Osteocyte (in vitro differentiated cells): Measurements from ENCODE around the gene PHRF1. TPM values are rescaled to one million over a fixed set of nuclear protein-coding genes. Genes with fewer than 3 reads are reported as not detected.

ENCODE experiments used
- DNase-seq: peaks from one replicate; pipeline ENCODE4 v3.0.0; 2021; ENCODE audit warnings: mixed read lengths; ENCODE audit not compliant: unreplicated experiment; ENCODE audit errors: extremely low spot score
- H3K27ac Mint-ChIP-seq: one replicate; pipeline ENCODE4 v1.8.0; 2021; ENCODE audit warnings: mild to moderate bottlenecking, mixed read lengths; ENCODE audit not compliant: unreplicated experiment
- H3K27me3 Mint-ChIP-seq: one replicate; pipeline ENCODE4 v1.8.0; 2021; ENCODE audit warnings: mixed read lengths; ENCODE audit not compliant: unreplicated experiment
- H3K36me3 Mint-ChIP-seq: one replicate; pipeline ENCODE4 v1.8.0; 2021; ENCODE audit warnings: mixed read lengths; ENCODE audit not compliant: unreplicated experiment
- H3K4me1 Mint-ChIP-seq: one replicate; pipeline ENCODE4 v1.8.0; 2021; ENCODE audit warnings: mixed read lengths; ENCODE audit not compliant: unreplicated experiment
- H3K4me3 Mint-ChIP-seq: one replicate; pipeline ENCODE4 v1.8.0; 2021; ENCODE audit warnings: mild to moderate bottlenecking, moderate library complexity, mixed read lengths; ENCODE audit not compliant: unreplicated experiment
- H3K9me3 Mint-ChIP-seq: one replicate; pipeline ENCODE4 v1.8.0; 2021; ENCODE audit warnings: mixed read lengths; ENCODE audit not compliant: unreplicated experiment
- CTCF ChIP-seq: fragments of 200-600 bp; sonication (generic); IDR thresholded peaks from 2 replicates; pipeline ENCODE4 v1.5.0; 2021; ENCODE audit warnings: antibody characterized with exemption, mild to moderate bottlenecking, moderate library complexity
- total RNA-seq: library from RNA; stranded (reverse); gene quantifications from 2 replicates; pipeline ENCODE4 v1.2.1, GENCODE V29; 2021

Gene PHRF1
- total RNA-seq, 1 donor from 2014 or later = 31.5 TPM

- Mint-ChIP-seq H3K36me3 (peaks cover 33% of the 10 kb centered on the region), H3K4me3 (no peak overlapping the region), H3K9me3 (no peaks in the 10 kb centered on the region), H3K4me1 (peaks cover 2% of the 10 kb centered on the region), H3K27ac (no peak overlapping the region), H3K27me3 (no peaks in the 10 kb centered on the region)
- TF ChIP-seq CTCF = no peak
- no peak for DNase-seq
Measured at GRCh38 chr11:608791-609251, 32.6 kb downstream of the PHRF1 start.

DNA sequence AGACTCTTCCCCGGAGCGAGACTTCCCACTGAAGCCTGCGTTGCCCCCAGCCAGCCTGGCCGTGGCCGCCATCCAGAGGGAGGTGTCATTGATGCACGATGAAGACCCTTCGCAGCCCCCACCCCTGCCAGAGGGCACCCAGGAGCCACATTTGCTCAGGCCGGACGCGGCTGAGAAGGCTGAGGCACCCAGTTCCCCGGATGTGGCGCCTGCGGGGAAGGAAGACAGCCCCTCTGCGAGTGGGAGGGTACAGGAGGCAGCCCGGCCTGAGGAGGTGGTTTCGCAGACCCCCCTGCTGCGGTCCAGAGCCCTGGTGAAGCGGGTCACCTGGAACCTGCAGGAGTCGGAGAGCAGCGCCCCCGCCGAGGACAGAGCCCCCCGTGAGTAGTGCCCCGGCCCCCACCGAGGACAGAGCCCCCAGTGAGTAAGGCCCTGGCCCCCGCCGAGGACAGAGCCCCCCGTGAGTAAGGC lies 33.1 kb downstream of the PHRF1 start:
- H3K36me3 Mint-ChIP-seq = peaks cover 28% of the 10 kb centered on the region

DNA sequence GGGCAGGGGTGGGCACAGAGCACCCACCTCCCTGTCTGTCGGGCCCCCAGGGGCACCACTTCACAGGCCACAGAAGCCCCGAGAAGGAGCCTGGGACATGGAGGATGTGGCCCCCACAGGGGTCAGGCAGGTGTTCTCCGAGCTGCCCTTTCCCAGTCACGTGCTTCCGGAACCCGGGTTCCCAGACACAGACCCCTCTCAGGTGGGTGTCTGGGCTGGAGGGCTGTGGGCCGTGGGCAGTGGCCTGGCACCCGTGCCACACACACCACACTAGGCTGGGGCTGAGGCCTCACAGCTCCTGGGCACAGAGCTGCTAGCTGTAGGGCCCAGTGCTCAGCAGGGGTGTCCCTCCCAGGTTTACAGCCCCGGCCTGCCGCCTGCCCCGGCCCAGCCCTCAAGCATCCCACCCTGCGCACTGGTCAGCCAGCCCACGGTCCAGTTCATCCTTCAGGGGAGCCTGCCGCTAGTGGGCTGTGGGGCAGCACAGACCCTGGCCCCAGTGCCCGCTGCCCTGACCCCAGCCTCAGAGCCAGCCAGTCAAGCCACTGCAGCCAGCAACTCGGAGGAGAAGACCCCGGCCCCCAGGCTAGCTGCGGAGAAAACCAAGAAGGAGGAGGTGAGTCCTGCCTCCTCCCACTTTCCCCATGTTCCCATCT lies 34.0 kb downstream of the PHRF1 start:
- H3K27me3 Mint-ChIP-seq = no peaks in the 10 kb centered on the region
- H3K4me3 Mint-ChIP-seq = no peak overlapping the region
- no peak for DNase-seq
- peaks cover 5% of the 10 kb centered on the region for H3K4me1 Mint-ChIP-seq
- TF ChIP-seq CTCF = no peak
- H3K36me3 Mint-ChIP-seq = peaks cover 24% of the 10 kb centered on the region
- H3K27ac Mint-ChIP-seq = no peak overlapping the region
- no peaks in the 10 kb centered on the region for H3K9me3 Mint-ChIP-seq

More for the DNA sequence above, 33.1 kb downstream of the PHRF1 start:
- DNase-seq = no peak
- Mint-ChIP-seq H3K4me3 (no peak overlapping the region), H3K27ac (no peak overlapping the region), H3K27me3 (no peaks in the 10 kb centered on the region), H3K9me3 (no peaks in the 10 kb centered on the region), H3K4me1 (peaks cover 2% of the 10 kb centered on the region)
- TF ChIP-seq CTCF = no peak

GRCh38 chr11:611001-611996 lies 35.0 kb downstream of the PHRF1 start:
- Mint-ChIP-seq H3K9me3 (no peaks in the 10 kb centered on the region), H3K36me3 (peaks cover 24% of the 10 kb centered on the region), H3K27ac (no peak overlapping the region), H3K27me3 (no peaks in the 10 kb centered on the region), H3K4me1 (peaks cover 10% of the 10 kb centered on the region), H3K4me3 (no peak overlapping the region)
- DNase-seq = no peak
- TF ChIP-seq CTCF = no peak
